Measurements from ENCODE around the gene SIPA1L3. TPM values are rescaled to one million over a fixed set of nuclear protein-coding genes. Genes with fewer than 3 reads are reported as not detected.

Gene SIPA1L3
- total and polyA plus RNA-seq, 2 of the 13 experiments (the other 11 are each of a cell fraction or from before 2014, with no cell fraction given) = 5.5 to 7.7 TPM

GRCh38 chr19:38199340-38199739 is 292.3 kb downstream of the SIPA1L3 start (continued):
- TF ChIP-seq ASH2L (IDR thresholded peaks at IDR 0.05; ENCODE audit: insufficient read length, low read depth, low read length) = no peak

GRCh38 chr19:38201731-38202130 is 294.7 kb downstream of the SIPA1L3 start:
- Histone ChIP-seq H3K79me2 (ENCODE audit: insufficient read depth, low read length) (no peaks in the 10 kb centered on the region), H4K20me1 (ENCODE audit: insufficient read depth, low read length) (no peaks in the 10 kb centered on the region), H3K36me3 (replicated peaks in 1 of 2; ENCODE audit: control insufficient read depth in 1 of 2, insufficient read depth in 2 of 2, low read length in 2 of 2) (no peaks in the 10 kb centered on the region; a peak in 2 of 5 replicates), H3K27ac (ENCODE audit: extremely low read length, insufficient read depth, low read length) (no peak overlapping the region), H2AFZ (ENCODE audit: low read length) (no peak overlapping the region), H3K9me3 (ENCODE audit: low read length) (no peaks in the 10 kb centered on the region), H3K4me2 (ENCODE audit: low read depth, low read length) (no peak overlapping the region), H3K4me1 (ENCODE audit: insufficient read depth, low read length) (no peaks in the 10 kb centered on the region), H3K4me3 (replicated peaks in 1 of 3; ENCODE audit: insufficient read depth in 1 of 3, low read depth in 2 of 3, low read length in 3 of 3) (no peak overlapping the region), H3K9ac (ENCODE audit: insufficient read depth, low read depth, low read length) (no peak overlapping the region), H3K27me3 (ENCODE audit: control insufficient read depth in 1 of 2, insufficient read depth in 2 of 2, low read length in 2 of 2) (no peaks in the 10 kb centered on the region)
- FAIRE-seq (no peak), DNase-seq (ENCODE audit: low spot score) (no peak), ATAC-seq (no peak)
- whole genome bisulfite sequencing (ENCODE audit: low lambda C conversion rate) = 94% methylated on average over 11 of the region's 15 CpGs
- BruUV-seq (replicated peaks) = no TSS peak
- CTCF ChIA-PET (ENCODE audit: low intra/inter-chr PET ratio, low total read pairs) = no interaction called here
- in situ Hi-C loops (cut with HindIII; ENCODE audit: extremely low pct_ligation_motif_present, low pct_unique_long_range_greater_than_20kb) = no loop called here
- POLR2A ChIA-PET = interaction anchor here (0.6 kb wide), 1 partner anchor 206 kb away, joined by 3 read pairs; no protein-coding TSS in a partner anchor
- intact Hi-C loops (cut with micrococcal nuclease; ENCODE audit: unreplicated experiment) = no loop called here
- TF ChIP-seq AHR (CRISPR knock-in tag; IDR thresholded peaks at IDR 0.05) (no peak), KDM5B (CRISPR knock-in tag; IDR thresholded peaks at IDR 0.05; ENCODE audit: borderline replicate concordance) (no peak), ZBTB10 (CRISPR knock-in tag; IDR thresholded peaks at IDR 0.05; ENCODE audit: borderline replicate concordance) (no peak), CBX2 (IDR thresholded peaks at IDR 0.05; ENCODE audit: low read depth, low read length) (no peak), CBX2 (CRISPR knock-in tag; IDR thresholded peaks at IDR 0.05; ENCODE audit: low read depth) (no peak), ZBTB34 (CRISPR knock-in tag; IDR thresholded peaks at IDR 0.05) (no peak), GMEB2 (CRISPR knock-in tag; IDR thresholded peaks at IDR 0.05; ENCODE audit: low read depth) (no peak), ZNF24 (IDR thresholded peaks at IDR 0.05) (no peak), SKIL (CRISPR knock-in tag; IDR thresholded peaks at IDR 0.05; ENCODE audit: borderline replicate concordance) (no peak), GFI1 (CRISPR knock-in tag; IDR thresholded peaks at IDR 0.05; ENCODE audit: borderline replicate concordance) (no peak), KLF15 (CRISPR knock-in tag; IDR thresholded peaks at IDR 0.05; ENCODE audit: borderline replicate concordance) (no peak), ZNF615 (CRISPR knock-in tag; IDR thresholded peaks at IDR 0.05; ENCODE audit: borderline replicate concordance) (no peak)
